Hematopoietic multipotent progenitor cell treated with erythropoietin and hydrocortisone succinate and interleukin-3 and kit ligand, for 8 days (in vitro differentiated cells): ENCODE results near the gene MOCS3.
"Not testable (repeated sequence)": the region's sequence is repeated elsewhere in the genome, so short reads cannot be mapped to it uniquely, and the experiment has no call there.

Experiments used
- DNase-seq: peaks from one replicate; pipeline ENCODE4 v3.0.0-alpha.2; 2015

The MOCS3 gene

GRCh38 chr20:50932016-50932485 lies 26.6 kb upstream of the MOCS3 start:
- DNase-seq = peak; percentile 35

- DNase-seq = no peak
Measured at GRCh38 chr20:50932691-50933280, 25.8 kb upstream of the MOCS3 start.

GRCh38 chr20:50933589-50933988 lies 25.0 kb upstream of the MOCS3 start:
- DNase-seq = no peak

- no peak for DNase-seq
Measured at GRCh38 chr20:50943069-50943468, 15.5 kb upstream of the MOCS3 start.

- DNase-seq = no peak
Measured at GRCh38 chr20:50948132-50948785, 10.4 kb upstream of the MOCS3 start.

GRCh38 chr20:50953196-50953595 lies 5.4 kb upstream of the MOCS3 start:
- no peak for DNase-seq

- DNase-seq = no peak
Measured at GRCh38 chr20:50953821-50954220, 4.8 kb upstream of the MOCS3 start.

GRCh38 chr20:50957276-50957675 lies 1.3 kb upstream of the MOCS3 start:
- DNase-seq = no peak

GRCh38 chr20:50957798-50958614 lies 612 bp upstream of the MOCS3 start, which contains the start of gene DPM1:
TSS of gene DPM1 (minus strand) at chr20:50958532. CDS start at chr20:50958523, 9 bp downstream.
- peak; percentile 92 for DNase-seq

- DNase-seq = no peak
Measured at GRCh38 chr20:50959543-50960126, 1.0 kb downstream of the MOCS3 start.

- DNase-seq = no peak
Measured at GRCh38 chr20:50967586-50967985, 9.0 kb downstream of the MOCS3 start.

GRCh38 chr20:50968289-50968688 lies 9.7 kb downstream of the MOCS3 start:
- DNase-seq = no peak

GRCh38 chr20:50969435-50969834 lies 10.8 kb downstream of the MOCS3 start:
- no peak for DNase-seq

GRCh38 chr20:50969912-50970311 lies 11.3 kb downstream of the MOCS3 start:
- no peak for DNase-seq

- DNase-seq = no peak
Measured at GRCh38 chr20:50975701-50976330, 17.2 kb downstream of the MOCS3 start.

- DNase-seq = no peak
Measured at GRCh38 chr20:50977066-50978021, 18.7 kb downstream of the MOCS3 start.

GRCh38 chr20:50978533-50978932 lies 19.9 kb downstream of the MOCS3 start:
- DNase-seq = not testable (repeated sequence)

- no peak for DNase-seq
Measured at GRCh38 chr20:50980071-50980681, 21.6 kb downstream of the MOCS3 start.

GRCh38 chr20:50980851-50981713 lies 22.5 kb downstream of the MOCS3 start:
- DNase-seq = peak; percentile 75

- no peak for DNase-seq
Measured at GRCh38 chr20:50981714-50982048, 23.1 kb downstream of the MOCS3 start.
